Tibial nerve (tissue), 4 donors: ENCODE results near the gene RAB40C.

Experiments
- EP300 ChIP-seq, 2 donors: sonication (generic); formaldehyde crosslinking; IDR thresholded peaks; one replicate each; pipeline ENCODE4 v1.6.1; 2017; ENCODE audit warnings: antibody characterized with exemption in 2 of 2, mild to moderate bottlenecking in 1 of 2
- POLR2A ChIP-seq, 2 donors: fragments of 450-650 bp; IDR thresholded peaks; one replicate each; pipeline ENCODE4 v1.6.1; 2017; ENCODE audit warnings: antibody characterized with exemption in 2 of 2, mild to moderate bottlenecking in 2 of 2, moderate library complexity in 2 of 2
- TF ChIP-seq, protein P1 (sequence below), 5 experiments: fragments of 200-600 bp in 3 of 5; fragments of 450-650 bp in 2 of 5; sonication (generic) in 3 of 5; IDR thresholded peaks; one replicate each; pipeline ENCODE4 v1.5.1; 2016 to 2019; ENCODE audit warnings: antibody characterized with exemption in 5 of 5, mild to moderate bottlenecking in 3 of 5, moderate library complexity in 2 of 5

DNA sequence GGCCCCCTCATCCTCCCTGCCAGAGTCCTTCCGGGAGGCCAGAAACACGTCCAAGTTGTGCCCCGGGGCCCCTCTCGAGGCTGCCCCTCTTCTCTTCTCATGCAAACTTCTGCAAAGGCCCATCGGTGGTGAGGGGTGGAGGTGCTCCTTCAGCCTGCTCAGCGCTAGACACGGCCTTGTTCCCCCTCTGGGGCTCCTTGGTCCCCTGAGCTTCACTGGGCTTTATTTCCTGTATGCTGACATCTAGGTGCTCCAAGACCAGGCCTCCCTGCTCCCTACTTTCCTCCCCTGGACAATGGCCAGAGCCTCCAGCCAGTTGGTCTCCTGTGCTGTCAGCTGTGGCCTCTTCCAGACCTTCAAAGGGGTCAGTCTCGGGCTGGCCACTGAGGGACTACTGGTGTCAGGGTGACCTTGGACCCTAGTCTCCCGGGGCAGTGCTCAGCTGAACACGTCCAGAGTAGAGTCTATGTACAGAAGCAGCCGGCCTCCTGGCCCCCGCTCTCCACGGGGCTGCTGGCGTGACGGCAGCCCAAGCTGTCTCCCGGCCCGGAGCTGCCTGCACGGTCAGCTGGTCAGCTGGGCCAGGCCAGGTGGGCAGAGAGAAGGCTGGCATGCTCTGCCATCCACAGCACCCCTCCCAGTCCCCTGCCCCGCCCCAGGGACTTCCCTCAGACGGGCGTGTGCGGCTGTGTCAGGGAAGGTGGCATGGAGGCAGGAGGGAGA is 31.4 kb upstream of the RAB40C start:
- TF ChIP-seq, protein P1, sequence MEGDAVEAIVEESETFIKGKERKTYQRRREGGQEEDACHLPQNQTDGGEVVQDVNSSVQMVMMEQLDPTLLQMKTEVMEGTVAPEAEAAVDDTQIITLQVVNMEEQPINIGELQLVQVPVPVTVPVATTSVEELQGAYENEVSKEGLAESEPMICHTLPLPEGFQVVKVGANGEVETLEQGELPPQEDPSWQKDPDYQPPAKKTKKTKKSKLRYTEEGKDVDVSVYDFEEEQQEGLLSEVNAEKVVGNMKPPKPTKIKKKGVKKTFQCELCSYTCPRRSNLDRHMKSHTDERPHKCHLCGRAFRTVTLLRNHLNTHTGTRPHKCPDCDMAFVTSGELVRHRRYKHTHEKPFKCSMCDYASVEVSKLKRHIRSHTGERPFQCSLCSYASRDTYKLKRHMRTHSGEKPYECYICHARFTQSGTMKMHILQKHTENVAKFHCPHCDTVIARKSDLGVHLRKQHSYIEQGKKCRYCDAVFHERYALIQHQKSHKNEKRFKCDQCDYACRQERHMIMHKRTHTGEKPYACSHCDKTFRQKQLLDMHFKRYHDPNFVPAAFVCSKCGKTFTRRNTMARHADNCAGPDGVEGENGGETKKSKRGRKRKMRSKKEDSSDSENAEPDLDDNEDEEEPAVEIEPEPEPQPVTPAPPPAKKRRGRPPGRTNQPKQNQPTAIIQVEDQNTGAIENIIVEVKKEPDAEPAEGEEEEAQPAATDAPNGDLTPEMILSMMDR (IDR thresholded peaks at IDR 0.05): no peak
- TF ChIP-seq EP300 (IDR thresholded peaks at IDR 0.05): no peak
- TF ChIP-seq POLR2A (IDR thresholded peaks at IDR 0.05): no peak
